Measurements from ENCODE around the gene ID2. TPM values are rescaled to one million over a fixed set of nuclear protein-coding genes. Genes with fewer than 3 reads are reported as not detected.

ID2 gene
- total RNA-seq, 2 experiments from 2014 or later = 238 to 242 TPM

DNA sequence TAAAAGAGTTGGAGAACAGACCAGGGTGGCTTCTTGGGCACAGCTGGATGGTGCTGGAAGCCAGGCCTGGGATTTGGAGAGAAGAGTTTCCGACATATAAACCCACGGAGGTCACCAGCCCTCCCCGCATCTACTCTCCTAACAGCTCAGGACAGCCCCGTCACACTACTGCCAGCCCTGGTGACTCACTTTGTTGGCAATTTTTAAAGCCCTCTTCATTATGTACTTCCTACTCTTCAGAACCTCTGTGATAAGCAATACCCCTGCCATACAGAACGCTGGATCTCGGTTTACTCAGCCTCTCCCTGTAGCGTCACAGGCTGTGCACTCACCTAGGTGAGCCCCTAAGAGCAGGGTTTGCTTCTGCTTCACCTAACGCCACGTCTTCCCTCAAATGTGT, 48.1 kb downstream of the ID2 start:
- intact Hi-C loops (cut with DNase I, micrococcal nuclease) = no loop called here
- ChIA-PET POLR2A (no interaction called here), CTCF (no interaction called here)
- H3K4me3 Mint-ChIP-seq = no peak overlapping the region
- Histone ChIP-seq H3K36me3 (ENCODE audit: insufficient read depth, low read length) (peaks cover 57% of the 10 kb centered on the region), H3K4me1 (ENCODE audit: insufficient read depth, low read length) (no peaks in the 10 kb centered on the region), H3K27me3 (ENCODE audit: control insufficient read depth in 1 of 2, insufficient read depth in 2 of 2, low read length in 2 of 2) (no peaks in the 10 kb centered on the region), H3K27ac (ENCODE audit: low read depth in 1 of 2, low read length in 2 of 2) (no peak overlapping the region), H3K9me3 (ENCODE audit: control insufficient read depth in 1 of 2, insufficient read depth in 1 of 2, low read length in 2 of 2) (no peaks in the 10 kb centered on the region), H3K4me3 (ENCODE audit: low read length) (no peak overlapping the region)
- no peaks in the 10 kb centered on the region for H3K9me3 Mint-ChIP-seq
- no peaks in the 10 kb centered on the region for H3K27me3 Mint-ChIP-seq
- no peaks in the 10 kb centered on the region for H3K4me1 Mint-ChIP-seq (ENCODE audit: low read depth)
- no peak for ATAC-seq (ENCODE audit: poor library complexity)
- no peak overlapping the region for H3K27ac Mint-ChIP-seq
- TF ChIP-seq, protein P1, sequence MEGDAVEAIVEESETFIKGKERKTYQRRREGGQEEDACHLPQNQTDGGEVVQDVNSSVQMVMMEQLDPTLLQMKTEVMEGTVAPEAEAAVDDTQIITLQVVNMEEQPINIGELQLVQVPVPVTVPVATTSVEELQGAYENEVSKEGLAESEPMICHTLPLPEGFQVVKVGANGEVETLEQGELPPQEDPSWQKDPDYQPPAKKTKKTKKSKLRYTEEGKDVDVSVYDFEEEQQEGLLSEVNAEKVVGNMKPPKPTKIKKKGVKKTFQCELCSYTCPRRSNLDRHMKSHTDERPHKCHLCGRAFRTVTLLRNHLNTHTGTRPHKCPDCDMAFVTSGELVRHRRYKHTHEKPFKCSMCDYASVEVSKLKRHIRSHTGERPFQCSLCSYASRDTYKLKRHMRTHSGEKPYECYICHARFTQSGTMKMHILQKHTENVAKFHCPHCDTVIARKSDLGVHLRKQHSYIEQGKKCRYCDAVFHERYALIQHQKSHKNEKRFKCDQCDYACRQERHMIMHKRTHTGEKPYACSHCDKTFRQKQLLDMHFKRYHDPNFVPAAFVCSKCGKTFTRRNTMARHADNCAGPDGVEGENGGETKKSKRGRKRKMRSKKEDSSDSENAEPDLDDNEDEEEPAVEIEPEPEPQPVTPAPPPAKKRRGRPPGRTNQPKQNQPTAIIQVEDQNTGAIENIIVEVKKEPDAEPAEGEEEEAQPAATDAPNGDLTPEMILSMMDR (IDR thresholded peaks at IDR 0.05) = no peak
- peaks cover 75% of the 10 kb centered on the region for H3K36me3 Mint-ChIP-seq (ENCODE audit: low read depth)
- no peak for DNase-seq

DNA sequence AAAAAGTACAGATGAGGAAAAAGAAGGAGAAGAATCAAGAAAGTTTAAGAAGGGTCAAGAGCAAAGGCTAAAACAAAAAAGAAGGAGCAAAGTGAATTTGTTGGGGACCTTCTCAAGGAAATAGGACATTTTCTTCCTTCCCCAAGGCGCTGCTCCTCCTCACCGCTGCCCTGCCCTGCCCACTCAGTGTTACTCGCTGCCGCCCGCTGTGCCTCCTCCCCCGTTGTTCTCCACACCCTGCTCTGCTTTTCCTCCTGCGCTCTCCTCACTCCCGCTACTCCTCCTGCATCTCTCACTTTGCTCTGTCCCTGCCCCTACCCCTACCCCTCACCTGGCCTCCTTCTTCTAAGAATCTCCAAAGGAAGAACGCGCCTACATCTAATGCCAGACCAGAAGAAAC, 50.7 kb downstream of the ID2 start:
- no peak for DNase-seq
- no peak for ATAC-seq (ENCODE audit: poor library complexity)
- ChIA-PET POLR2A (no interaction called here), CTCF (no interaction called here)
- Mint-ChIP-seq H3K4me3 (no peak overlapping the region), H3K27ac (no peak overlapping the region), H3K27me3 (no peaks in the 10 kb centered on the region), H3K36me3 (ENCODE audit: low read depth) (peaks cover 95% of the 10 kb centered on the region), H3K4me1 (ENCODE audit: low read depth) (no peaks in the 10 kb centered on the region), H3K9me3 (no peaks in the 10 kb centered on the region)
- intact Hi-C loops (cut with DNase I, micrococcal nuclease) = no loop called here
- TF ChIP-seq, protein P1 (IDR thresholded peaks at IDR 0.05) = no peak
- H3K27ac ChIP-seq (ENCODE audit: low read depth in 1 of 2, low read length in 2 of 2) = no peak overlapping the region
- peaks cover 76% of the 10 kb centered on the region for H3K36me3 ChIP-seq (ENCODE audit: insufficient read depth, low read length)
- H3K4me1 ChIP-seq (ENCODE audit: insufficient read depth, low read length) = no peaks in the 10 kb centered on the region
- H3K9me3 ChIP-seq (ENCODE audit: control insufficient read depth in 1 of 2, insufficient read depth in 1 of 2, low read length in 2 of 2) = no peaks in the 10 kb centered on the region
- H3K4me3 ChIP-seq (ENCODE audit: low read length) = no peak overlapping the region
- H3K27me3 ChIP-seq (ENCODE audit: control insufficient read depth in 1 of 2, insufficient read depth in 2 of 2, low read length in 2 of 2) = no peaks in the 10 kb centered on the region

Other genes with a start within 250 kb of the ID2 start
- gene KIDINS220, start 155.6 kb downstream of the ID2 start, total RNA-seq = 10 to 100 TPM; 29.3 to 31.4 TPM